ENCODE results near the gene NECAB2.

DNA sequence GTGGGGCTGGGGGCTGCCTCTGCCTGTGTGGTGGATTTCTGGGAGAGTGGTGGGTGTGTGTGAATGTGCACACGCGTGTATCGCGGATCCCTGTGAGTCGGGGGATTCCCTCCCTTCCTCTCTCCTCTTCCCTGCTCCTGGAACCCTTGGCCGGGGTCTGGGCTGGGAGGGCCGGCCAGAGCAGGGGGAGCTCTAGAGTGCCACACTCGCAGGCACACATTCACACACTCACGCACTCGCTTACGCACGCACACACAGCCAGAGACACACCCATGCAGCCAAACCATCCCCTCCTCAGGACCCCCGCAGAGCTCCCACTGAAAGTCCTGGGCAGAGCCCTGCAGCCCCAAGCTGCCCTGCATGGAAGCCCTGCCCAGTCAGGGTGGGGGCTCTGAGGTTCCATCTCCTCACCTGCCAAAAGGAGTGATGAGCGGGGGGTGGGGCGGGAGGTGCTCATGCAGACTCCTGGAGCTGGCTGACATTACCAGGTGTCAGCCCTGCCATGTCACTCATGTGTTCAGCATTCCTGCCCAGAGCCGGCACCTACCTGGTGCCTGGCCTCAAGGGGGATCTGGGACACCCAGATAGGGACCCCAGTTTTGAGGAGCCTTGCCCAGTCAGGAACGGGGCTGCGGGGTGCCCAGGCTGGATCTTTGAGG, 1.9 kb downstream of the NECAB2 start:
- TF ChIP-seq, protein P1, sequence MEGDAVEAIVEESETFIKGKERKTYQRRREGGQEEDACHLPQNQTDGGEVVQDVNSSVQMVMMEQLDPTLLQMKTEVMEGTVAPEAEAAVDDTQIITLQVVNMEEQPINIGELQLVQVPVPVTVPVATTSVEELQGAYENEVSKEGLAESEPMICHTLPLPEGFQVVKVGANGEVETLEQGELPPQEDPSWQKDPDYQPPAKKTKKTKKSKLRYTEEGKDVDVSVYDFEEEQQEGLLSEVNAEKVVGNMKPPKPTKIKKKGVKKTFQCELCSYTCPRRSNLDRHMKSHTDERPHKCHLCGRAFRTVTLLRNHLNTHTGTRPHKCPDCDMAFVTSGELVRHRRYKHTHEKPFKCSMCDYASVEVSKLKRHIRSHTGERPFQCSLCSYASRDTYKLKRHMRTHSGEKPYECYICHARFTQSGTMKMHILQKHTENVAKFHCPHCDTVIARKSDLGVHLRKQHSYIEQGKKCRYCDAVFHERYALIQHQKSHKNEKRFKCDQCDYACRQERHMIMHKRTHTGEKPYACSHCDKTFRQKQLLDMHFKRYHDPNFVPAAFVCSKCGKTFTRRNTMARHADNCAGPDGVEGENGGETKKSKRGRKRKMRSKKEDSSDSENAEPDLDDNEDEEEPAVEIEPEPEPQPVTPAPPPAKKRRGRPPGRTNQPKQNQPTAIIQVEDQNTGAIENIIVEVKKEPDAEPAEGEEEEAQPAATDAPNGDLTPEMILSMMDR (IDR thresholded peaks at IDR 0.05), result no peak
- TF ChIP-seq POLR2A (IDR thresholded peaks at IDR 0.05), result no peak
